ENCODE data around the gene EVC.

GRCh38 chr4:5754529-5754881, 43.5 kb downstream of the EVC start:
- TF ChIP-seq CTCF (IDR thresholded peaks at IDR 0.05) (no peak), EP300 (IDR thresholded peaks at IDR 0.05) (no peak)

All from tibial nerve (tissue), 4 donors.